Cerebellar nuclear complex (tissue), 1 donor: Measurements from ENCODE around the gene FDXACB1.
A peak's percentile ranks its signal among the peaks of the same experiment; 100 is the strongest.

Source experiments
- DNase-seq, 2 experiments: peaks; one replicate each; lab custom pipeline; 2025; lab: John Stamatoyannopoulos, UW

Gene FDXACB1, protein sequence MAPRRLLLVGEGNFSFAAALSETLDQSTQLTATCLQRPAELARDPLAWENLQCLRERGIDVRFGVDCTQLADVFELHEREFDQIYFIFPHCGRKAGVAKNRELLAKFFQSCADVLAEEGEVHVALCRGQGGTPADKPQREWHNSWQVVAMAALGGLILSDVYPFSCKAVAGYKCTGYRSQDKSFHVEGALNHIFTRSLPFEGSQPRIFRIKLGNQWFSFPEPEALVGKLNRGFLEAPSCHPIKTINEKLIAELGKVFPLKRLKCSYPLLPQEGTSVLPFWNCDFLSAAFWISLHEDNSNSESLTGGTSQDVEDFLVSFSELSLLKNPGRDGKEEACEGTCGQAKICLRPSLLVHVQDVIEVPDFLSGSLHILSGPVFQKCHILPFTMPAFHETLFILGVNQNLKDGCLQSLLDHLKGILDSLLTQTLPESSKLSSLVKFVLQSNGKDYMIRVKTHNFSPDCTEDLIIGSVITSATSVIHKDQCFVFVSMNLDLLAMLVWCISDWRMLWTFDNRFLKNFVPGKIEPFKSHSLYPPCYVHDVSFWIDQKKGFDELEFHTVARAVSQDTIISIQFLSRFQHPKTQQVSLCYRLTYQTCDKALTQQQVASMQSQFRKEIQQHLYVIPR

DNA sequence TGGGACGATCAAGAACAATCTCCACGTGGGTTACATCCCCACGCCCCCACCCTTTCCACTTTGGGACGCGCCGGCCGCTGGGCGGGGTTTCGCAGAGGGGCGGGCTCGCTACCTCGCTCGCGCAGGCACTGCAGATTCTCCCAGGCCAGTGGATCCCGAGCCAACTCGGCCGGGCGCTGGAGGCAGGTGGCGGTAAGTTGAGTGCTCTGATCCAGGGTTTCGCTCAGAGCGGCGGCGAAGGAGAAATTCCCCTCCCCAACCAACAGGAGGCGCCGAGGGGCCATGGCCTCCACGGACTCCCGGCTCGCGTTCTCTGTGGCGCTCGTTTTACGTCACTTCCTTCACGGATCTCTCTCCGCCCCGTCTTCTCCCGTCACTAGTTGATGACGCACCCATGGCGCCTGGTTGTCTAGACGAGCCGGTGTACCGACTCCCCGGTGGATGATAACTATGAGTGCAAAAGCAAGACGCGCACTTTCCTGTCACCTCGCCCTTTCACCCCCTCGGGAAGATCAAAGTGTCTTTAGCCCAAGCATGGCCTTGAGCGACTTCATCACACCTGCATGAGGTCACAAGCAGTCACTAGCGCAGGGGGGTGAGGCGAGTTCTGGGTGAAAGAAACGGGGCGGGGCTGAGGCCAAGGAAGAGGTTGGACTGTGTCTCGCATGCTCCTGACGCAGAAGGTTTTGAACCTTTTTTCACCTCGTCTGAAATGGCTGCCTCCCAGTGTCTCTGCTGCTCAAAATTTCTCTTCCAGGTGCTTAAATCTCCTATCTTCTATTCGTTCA lies at the start of gene FDXACB1, which contains the start of gene CFAP68:
FDXACB1 (minus strand) TSS at position 317 of the 788 bp plus-strand sequence; CDS start at position 284, 33 bp downstream.
CFAP68 (plus strand) TSS at position 693 of the 788 bp plus-strand sequence; CDS start at position 713, 20 bp downstream.
- peak; percentile 76 to 97 for DNase-seq

DNA sequence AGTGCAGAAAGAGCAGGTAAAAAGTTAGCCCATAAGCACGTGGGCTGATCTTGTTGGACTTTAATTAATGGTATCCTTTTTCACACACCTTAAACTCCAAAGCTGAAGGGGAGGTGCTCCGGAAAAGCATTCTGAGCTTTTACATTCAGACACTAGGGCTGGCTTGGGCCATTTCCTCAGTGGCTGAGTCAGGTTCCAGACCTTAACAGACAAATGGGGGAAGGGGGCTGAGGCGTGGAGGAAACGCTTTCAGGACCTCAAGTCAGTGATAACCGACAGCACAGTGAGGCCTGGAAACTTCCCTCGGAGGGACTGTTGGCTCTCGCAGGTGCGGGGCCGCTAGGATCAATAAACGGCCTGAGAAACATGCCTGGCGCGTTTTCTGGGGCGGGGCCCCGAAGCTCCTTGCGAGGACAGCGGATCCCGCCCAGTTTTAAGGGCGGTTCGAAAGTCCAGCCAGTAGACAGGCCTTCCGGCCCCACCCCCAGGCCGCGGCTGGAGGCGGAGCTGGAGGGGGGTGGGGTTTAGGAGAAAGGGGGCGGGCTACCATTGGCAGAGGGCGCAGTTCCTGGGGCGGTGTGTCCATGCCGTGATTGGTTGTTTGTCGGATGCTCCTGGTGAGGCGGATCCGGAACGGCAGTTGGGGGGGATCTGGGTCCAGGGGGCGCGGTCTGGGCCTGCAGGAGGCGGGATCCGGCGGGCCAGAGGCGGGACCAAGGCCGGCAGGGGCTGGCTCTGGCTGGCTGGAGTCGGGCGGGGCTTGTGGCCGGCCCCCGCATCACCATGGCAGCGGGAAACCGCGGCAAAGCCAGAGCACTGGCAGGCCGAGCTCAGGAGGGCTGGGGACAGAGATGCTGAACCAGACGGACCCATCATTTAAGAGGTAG lies 47.8 kb upstream of the FDXACB1 start:
- DNase-seq: peak; percentile 86 to 91

DNA sequence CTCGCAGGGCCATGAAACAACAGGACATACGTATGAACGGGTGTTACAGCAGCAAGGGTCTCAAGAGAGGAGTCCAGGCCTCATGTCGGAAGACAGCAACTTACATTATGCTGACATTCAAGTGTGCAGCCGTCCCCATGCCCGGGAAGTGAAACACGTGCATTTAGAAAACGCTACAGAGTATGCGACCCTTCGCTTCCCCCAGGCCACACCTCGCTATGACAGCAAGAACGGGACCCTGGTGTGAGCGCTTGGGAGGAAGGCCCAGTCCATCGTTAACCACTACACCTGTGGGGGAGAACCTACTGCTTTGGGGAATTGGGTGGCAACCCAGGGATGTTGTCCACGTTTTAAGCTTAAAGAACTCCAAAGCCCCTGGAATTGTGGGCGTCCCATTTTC lies 47.0 kb upstream of the FDXACB1 start:
- no peak for DNase-seq

- no peak for DNase-seq
These were observed 45.0 kb upstream of the FDXACB1 start for GRCh38 chr11:111923951-111924350.

DNA sequence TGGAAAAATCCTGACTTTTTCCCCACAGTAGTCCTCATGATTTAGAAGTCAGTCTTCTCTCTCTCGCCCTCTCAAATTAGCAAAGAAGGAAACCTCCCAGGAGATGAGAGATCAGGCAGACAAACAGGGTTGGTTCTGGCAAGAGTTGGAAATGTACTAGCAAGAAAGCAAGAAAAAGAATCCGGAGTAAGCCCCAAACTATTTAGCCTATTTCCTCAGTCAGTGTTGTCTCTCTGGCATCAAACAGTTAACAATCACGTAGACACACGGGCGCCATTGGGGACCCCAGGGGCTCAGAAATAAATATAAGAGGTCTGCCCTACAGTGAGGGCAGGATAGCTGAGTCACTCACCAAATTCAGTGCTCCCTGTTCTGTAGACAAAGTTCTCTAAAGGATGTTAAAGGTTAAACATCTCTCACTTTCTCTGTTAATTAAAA lies 44.4 kb upstream of the FDXACB1 start:
- no peak for DNase-seq

- DNase-seq: no peak
These were observed 43.8 kb upstream of the FDXACB1 start for GRCh38 chr11:111922803-111923202.

GRCh38 chr11:111921541-111922230 lies 42.7 kb upstream of the FDXACB1 start:
- DNase-seq: no peak

GRCh38 chr11:111920908-111921307 lies 41.9 kb upstream of the FDXACB1 start:
- no peak for DNase-seq

DNA sequence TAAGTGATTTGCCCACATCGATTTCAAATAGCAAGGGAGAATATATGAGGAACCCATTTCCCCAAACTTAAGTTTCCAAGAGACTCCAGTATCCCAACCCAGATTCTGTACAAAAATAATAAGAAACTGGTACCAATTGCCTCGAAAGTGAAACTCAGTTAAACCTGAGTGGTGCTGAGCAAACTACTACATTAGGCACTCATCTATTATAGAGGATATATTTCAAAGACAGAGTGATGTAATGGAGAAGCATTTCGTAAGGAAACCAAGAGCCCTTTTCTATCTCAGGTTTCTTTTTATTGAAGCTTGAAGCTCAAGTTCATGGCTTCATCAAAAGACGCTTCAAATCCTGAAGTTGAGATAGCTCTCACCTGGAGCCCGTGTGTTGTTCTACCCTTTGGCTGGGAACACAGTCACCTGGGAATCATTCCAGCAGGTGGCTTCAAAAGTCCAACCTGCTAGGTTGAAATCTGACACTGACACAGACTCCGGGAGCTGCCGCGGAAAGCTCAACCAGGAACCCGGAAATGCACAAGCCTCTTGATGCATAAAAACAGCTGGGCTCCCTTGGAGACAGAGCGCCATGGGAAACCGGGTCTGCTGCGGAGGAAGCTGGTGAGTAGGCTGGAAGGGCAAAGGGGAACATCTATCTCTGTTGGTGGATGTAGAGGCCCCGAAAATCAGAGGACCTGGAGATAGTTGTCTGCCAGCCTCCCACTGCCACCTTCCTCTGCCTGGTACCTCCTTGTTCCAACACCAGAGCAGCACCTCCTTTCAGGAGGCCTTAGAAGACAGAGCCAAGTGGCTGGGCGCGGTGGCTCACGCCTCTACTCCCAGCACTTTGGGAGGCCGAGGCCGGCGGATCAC lies 39.7 kb upstream of the FDXACB1 start, which contains the start of gene C11orf52:
C11orf52 (plus strand) TSS at position 524 of the 867 bp plus-strand sequence; CDS start at position 584, 60 bp downstream.
- DNase-seq: no peak

- DNase-seq: no peak
These were observed 38.8 kb upstream of the FDXACB1 start for GRCh38 chr11:111917788-111918187.

DNA sequence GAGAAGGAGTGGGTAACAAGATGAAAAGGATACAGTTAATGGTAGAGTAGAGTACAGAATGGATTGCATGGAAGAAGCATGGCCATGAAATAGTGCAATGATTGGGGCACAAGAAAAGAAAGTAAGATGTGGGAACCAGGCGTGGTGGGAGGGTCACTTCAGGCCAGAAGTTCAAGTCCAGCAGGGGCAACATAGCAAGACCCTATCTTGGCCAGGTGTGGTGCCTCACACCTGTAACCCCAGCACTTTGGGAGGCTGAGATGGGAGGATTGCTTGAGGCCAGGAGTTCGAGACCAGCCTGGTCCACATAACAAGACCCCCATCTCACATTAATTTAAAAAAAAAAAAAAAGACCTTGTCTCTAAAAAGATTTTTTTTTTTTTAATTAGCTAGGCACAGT lies 38.3 kb upstream of the FDXACB1 start:
- DNase-seq: no peak

DNA sequence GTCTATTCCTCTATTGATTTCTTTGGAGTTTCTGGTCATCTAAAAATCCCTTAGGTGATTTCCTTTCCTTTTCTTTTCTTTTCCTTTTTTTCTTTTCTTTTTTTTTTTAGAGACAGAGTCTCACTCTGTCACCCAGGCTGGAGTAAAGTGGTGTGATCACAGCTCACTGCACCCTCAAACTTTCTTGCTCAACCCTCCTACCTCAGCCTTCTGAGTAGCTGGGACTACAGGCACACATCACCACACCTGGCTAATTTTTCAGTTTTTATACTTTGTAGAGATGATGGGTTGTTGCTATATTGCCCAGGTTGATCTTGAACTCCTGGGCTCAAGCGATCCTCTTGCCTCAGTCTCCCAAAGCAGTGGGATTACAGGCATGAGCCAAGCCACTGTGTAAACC lies 37.8 kb upstream of the FDXACB1 start:
- no peak for DNase-seq

- DNase-seq: peak in 1 of 2 experiments; percentile 13
These were observed 35.0 kb upstream of the FDXACB1 start for GRCh38 chr11:111913997-111914396.

DNA sequence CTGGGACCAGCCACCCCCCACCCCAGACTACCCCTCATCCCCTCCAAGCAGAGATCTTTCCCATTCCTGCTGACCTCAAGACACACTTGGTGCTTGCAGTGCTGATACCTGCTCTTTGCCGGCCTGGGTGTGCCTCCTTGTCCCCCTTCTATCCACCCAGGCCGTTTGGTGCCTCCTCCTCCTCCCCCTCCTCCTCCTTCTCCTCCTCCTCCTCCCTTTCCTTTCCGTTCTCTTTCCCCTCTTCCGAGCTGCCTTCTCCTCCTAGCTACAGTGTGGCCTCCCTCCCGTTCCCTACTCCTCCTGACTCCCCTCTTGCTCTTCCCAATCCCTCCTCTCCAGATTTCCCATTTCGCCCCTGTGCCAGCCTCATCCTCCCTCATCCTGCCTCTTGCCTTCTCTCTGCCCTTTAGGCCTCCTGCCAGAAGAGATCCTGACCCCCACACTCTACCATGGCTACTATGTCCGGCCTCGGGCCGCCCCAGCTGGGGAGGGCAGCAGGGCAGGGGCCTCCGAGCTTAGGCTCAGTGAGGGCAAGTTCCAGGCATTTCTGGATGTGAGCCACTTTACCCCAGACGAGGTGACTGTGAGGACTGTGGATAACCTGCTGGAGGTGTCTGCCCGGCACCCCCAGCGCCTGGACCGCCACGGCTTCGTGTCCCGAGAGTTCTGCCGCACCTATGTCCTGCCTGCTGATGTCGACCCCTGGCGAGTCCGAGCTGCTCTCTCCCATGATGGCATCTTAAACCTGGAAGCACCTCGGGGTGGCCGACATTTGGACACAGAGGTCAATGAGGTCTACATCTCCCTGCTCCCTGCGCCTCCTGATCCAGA lies 34.3 kb upstream of the FDXACB1 start:
- peak in 1 of 2 experiments; percentile 37 for DNase-seq

DNA sequence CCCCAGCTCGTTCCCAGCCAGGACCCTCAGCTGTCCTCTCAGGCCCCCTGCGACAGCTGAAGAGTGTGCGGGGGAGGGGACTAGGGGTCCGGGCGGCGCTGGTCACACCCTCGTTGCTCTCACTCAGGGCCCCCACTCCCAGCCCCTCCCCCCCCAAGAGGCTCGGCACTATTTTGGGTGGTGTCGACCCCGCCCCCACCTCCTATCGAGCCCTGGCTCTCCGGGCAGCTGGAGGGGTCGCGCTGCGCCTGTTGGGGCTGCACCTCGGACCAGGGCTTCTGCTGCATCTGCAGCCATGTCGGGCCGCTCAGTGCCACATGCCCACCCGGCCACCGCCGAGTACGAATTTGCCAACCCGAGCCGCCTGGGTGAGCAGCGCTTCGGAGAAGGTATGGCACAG lies 33.6 kb upstream of the FDXACB1 start, which contains the start of gene HSPB2:
HSPB2 (plus strand) TSS at position 200 of the 400 bp plus-strand sequence; CDS start at position 296, 96 bp downstream.
- DNase-seq: no peak

DNA sequence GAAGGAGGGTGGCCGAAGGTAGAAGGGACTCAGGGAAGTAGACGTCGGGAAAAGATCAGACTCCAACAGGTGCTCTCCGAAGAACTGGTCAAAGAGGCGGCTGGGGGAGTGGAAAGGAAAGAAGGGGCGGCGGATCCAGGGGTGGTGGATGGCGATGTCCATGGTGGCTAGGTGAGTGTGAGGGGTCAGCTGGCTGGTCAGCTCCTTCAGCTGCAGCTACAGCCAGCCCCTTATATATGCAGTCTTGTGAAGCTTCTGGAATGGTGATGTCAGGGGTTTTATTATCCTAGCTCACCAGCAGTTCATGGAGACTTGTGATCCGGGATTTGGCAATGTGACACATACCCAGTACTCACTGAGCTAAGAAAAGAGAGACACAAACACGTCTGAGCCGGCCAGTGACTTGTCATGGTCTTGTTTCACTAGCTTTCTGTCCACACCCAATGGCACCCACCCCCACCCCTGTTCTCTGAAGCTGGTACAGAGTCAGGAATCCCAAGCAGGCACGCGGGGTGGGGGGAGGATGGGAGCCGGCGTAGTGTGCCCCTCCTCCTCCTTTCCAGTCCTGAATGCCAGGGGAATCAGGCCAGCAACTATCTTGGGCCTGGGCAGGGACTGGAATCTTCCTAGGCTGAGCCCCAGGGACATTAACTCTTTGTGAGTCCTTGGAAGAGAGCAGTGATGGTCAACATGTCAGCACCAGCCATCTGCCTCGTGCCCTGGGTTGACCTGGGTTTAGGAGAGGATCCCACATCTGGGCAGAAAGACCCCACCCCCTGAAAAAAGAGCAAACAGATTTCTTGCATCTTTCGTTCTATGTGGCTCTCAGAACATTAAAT lies 32.8 kb upstream of the FDXACB1 start, which contains the start of gene CRYAB:
CRYAB (minus strand) TSS at position 208 of the 839 bp plus-strand sequence; CDS start at position 162, 46 bp downstream.
- DNase-seq: peak; percentile 78 to 87
